Neural cell (in vitro differentiated cells): ENCODE measurements around the gene DSCAM. TPM values are rescaled to one million over a fixed set of nuclear protein-coding genes. Genes with fewer than 3 reads are reported as not detected.

ENCODE experiments used
- H2AFZ ChIP-seq: fragments of 200-600, 300-800 bp; sonication (generic), shearing (Covaris generic); 2 replicates; pipeline ENCODE4 v1.6.0; 2014; ENCODE audit warnings: low read depth, mild to moderate bottlenecking, antibody characterized with exemption, low read length, moderate library complexity
- H3F3A ChIP-seq: fragments of 200-600 bp; shearing (Covaris generic); 2 replicates; pipeline ENCODE4 v1.6.1; 2016; ENCODE audit warnings: mild to moderate bottlenecking, moderate library complexity, mixed read lengths, antibody characterized with exemption, low read length; ENCODE audit not compliant: insufficient read depth, poor library complexity, severe bottlenecking
- H3K27ac ChIP-seq: fragments of 200-600, 300-800 bp; sonication (generic), shearing (Covaris generic); 2 replicates; pipeline ENCODE4 v1.5.1; 2014; ENCODE audit warnings: mild to moderate bottlenecking, low read length, moderate library complexity
- H3K27me3 ChIP-seq: fragments of 300-800, 200-600 bp; sonication (generic), shearing (Covaris generic); 2 replicates; pipeline ENCODE4 v1.6.0; 2014; ENCODE audit warnings: mild to moderate bottlenecking, low read depth, low read length, moderate library complexity; ENCODE audit not compliant: insufficient read depth
- H3K36me3 ChIP-seq: fragments of 300-800, 200-600 bp; sonication (generic), shearing (Covaris generic); 2 replicates; pipeline ENCODE4 v1.5.1; 2014; ENCODE audit warnings: mild to moderate bottlenecking, antibody characterized with exemption, low read length, moderate library complexity; ENCODE audit not compliant: insufficient read depth
- H3K4me2 ChIP-seq: fragments of 300-800, 200-600 bp; sonication (generic), shearing (Covaris generic); 2 replicates; pipeline ENCODE4 v1.6.0; 2014; ENCODE audit warnings: mild to moderate bottlenecking, low read length
- H3K4me3 ChIP-seq: fragments of 300-800, 200-600 bp; sonication (generic), shearing (Covaris generic); 2 replicates; pipeline ENCODE4 v1.5.1; 2014; ENCODE audit warnings: mild to moderate bottlenecking, low read length, moderate library complexity
- H3K79me2 ChIP-seq: fragments of 200-600 bp; shearing (Covaris generic); replicated peaks from 2 replicates; pipeline ENCODE4 v1.6.0; 2014; ENCODE audit warnings: mild to moderate bottlenecking, low read length, moderate library complexity; ENCODE audit not compliant: insufficient read depth
- H3K9ac ChIP-seq: fragments of 300-800, 200-600 bp; sonication (generic), shearing (Covaris generic); 2 replicates; pipeline ENCODE4 v1.6.1; 2016; ENCODE audit warnings: mild to moderate bottlenecking, low read length, mixed read lengths
- H3K9me2 ChIP-seq: fragments of 200-600 bp; shearing (Covaris generic); 2 replicates; pipeline ENCODE4 v1.6.1; 2016; ENCODE audit warnings: mild to moderate bottlenecking, low read length, mixed read lengths; ENCODE audit not compliant: insufficient read depth
- H3K9me3 ChIP-seq: fragments of 200-600, 300-800 bp; sonication (generic), shearing (Covaris generic); 2 replicates; pipeline ENCODE4 v1.6.1; 2016; ENCODE audit warnings: mild to moderate bottlenecking, mixed run types, low read length, moderate library complexity, mixed read lengths
- H4K20me1 ChIP-seq: fragments of 200-600 bp; shearing (Covaris generic); 2 replicates; pipeline ENCODE4 v1.6.1; 2016; ENCODE audit warnings: mild to moderate bottlenecking, mixed run types; ENCODE audit not compliant: insufficient read depth
- CTCF ChIP-seq: fragments of 450-650 bp; IDR thresholded peaks from 2 replicates; pipeline ENCODE4 v1.5.1; 2014; ENCODE audit warnings: antibody characterized with exemption, mild to moderate bottlenecking, moderate library complexity; ENCODE audit not compliant: poor library complexity, severe bottlenecking
- EP300 ChIP-seq: fragments of 450-650 bp; conservative IDR thresholded peaks from 2 replicates; pipeline ENCODE4 v1.6.1; 2014; ENCODE audit warnings: antibody characterized with exemption, mild to moderate bottlenecking, moderate library complexity; ENCODE audit not compliant: poor library complexity, severe bottlenecking
- EZH2 ChIP-seq: fragments of 200-600, 300-800 bp; shearing (Covaris generic), sonication (generic); IDR thresholded peaks from 2 replicates; pipeline ENCODE4 v1.6.1; 2014; ENCODE audit warnings: antibody characterized with exemption, low read length, borderline replicate concordance, mild to moderate bottlenecking; ENCODE audit not compliant: insufficient read depth, poor library complexity, severe bottlenecking
- MXI1 ChIP-seq: fragments of 450-650 bp; conservative IDR thresholded peaks from 2 replicates; pipeline ENCODE4 v1.6.1; 2014; ENCODE audit warnings: antibody characterized with exemption, mild to moderate bottlenecking; ENCODE audit not compliant: poor library complexity, severe bottlenecking
- POLR2AphosphoS5 ChIP-seq: IDR thresholded peaks from 2 replicates; pipeline ENCODE4 v1.6.1; 2012
- RAD21 ChIP-seq: fragments of 450-650 bp; conservative IDR thresholded peaks from 2 replicates; pipeline ENCODE4 v1.6.1; 2014; ENCODE audit warnings: antibody characterized with exemption, mild to moderate bottlenecking, moderate library complexity
- REST ChIP-seq: IDR thresholded peaks from 2 replicates; pipeline ENCODE4 v1.6.1; 2012; ENCODE audit warnings: borderline replicate concordance
- SMC3 ChIP-seq: fragments of 450-650 bp; conservative IDR thresholded peaks from 2 replicates; pipeline ENCODE4 v1.6.1; 2014; ENCODE audit warnings: antibody characterized with exemption, mild to moderate bottlenecking, moderate library complexity; ENCODE audit not compliant: poor library complexity
- TAF1 ChIP-seq: IDR thresholded peaks from 2 replicates; pipeline ENCODE4 v1.6.1; 2012; ENCODE audit warnings: low read depth
- polyA plus RNA-seq: library from polyadenylated mRNA; depleted of rRNA; stranded (reverse); fragments of >200 nt; gene quantifications from 2 replicates; pipeline ENCODE4 v1.2.3, GENCODE V29; 2014

The DSCAM gene
- polyA plus RNA-seq, 1 donor from 2014 or later, result 5.3 TPM

- Histone ChIP-seq H3K4me2 (no peak overlapping the region), H3K36me3 (no peaks in the 10 kb centered on the region), H4K20me1 (no peaks in the 10 kb centered on the region), H3K9me3 (no peaks in the 10 kb centered on the region), H3K79me2 (peaks cover 6% of the 10 kb centered on the region), H3K9ac (no peak overlapping the region), H3F3A (no peaks in the 10 kb centered on the region), H3K9me2 (no peaks in the 10 kb centered on the region), H3K27me3 (peaks cover 5% of the 10 kb centered on the region), H3K4me3 (peak overlapping the region; percentile 62), H2AFZ (no peak overlapping the region), H3K27ac (no peak overlapping the region)
- TF ChIP-seq CTCF (no peak), MXI1 (no peak), TAF1 (no peak), SMC3 (no peak), REST (no peak), EP300 (no peak), EZH2 (no peak), RAD21 (no peak), POLR2AphosphoS5 (no peak)
These were observed 6.4 kb downstream of the DSCAM start for GRCh38 chr21:40840401-40841125.

- TF ChIP-seq MXI1 (no peak), CTCF (no peak), POLR2AphosphoS5 (no peak), RAD21 (no peak), SMC3 (no peak), EP300 (no peak), EZH2 (no peak), REST (no peak), TAF1 (no peak)
- no peak overlapping the region for H2AFZ ChIP-seq
- peak overlapping the region; percentile 5 for H3K4me3 ChIP-seq
These were observed 7.4 kb downstream of the DSCAM start for GRCh38 chr21:40839521-40839920.

More at GRCh38 chr21:40839521-40839920, 7.4 kb downstream of the DSCAM start:
- peak overlapping the region; percentile 32 for H3K9ac ChIP-seq
- H3K9me3 ChIP-seq, result no peaks in the 10 kb centered on the region
- H3K4me2 ChIP-seq, result peak overlapping the region; percentile 40
- no peaks in the 10 kb centered on the region for H4K20me1 ChIP-seq
- H3K27me3 ChIP-seq, result peaks cover 5% of the 10 kb centered on the region
- peaks cover 6% of the 10 kb centered on the region for H3K79me2 ChIP-seq
- no peaks in the 10 kb centered on the region for H3K9me2 ChIP-seq
- H3F3A ChIP-seq, result no peaks in the 10 kb centered on the region
- no peaks in the 10 kb centered on the region for H3K36me3 ChIP-seq
- H3K27ac ChIP-seq, result peak overlapping the region; percentile 46
